Endothelial cell of umbilical vein (primary cell): ENCODE results near the gene RNF186.

Experiments
- CTCF ChIP-seq, 2 donors: IDR thresholded peaks; 1 replicate in 1 of 2; 2 replicates in 1 of 2; pipeline ENCODE4 v1.5.1; 2011; ENCODE audit warnings: low read length in 2 of 2, mild to moderate bottlenecking in 2 of 2, moderate library complexity in 2 of 2, control low read depth in 1 of 2, inconsistent platforms in 1 of 2, low read depth in 1 of 2; ENCODE audit not compliant: insufficient read depth in 1 of 2; ENCODE audit errors: extremely low read depth in 1 of 2
- EZH2 ChIP-seq: IDR thresholded peaks from 2 replicates; pipeline ENCODE4 v1.6.1; 2012; ENCODE audit warnings: borderline replicate concordance, low read depth, mild to moderate bottlenecking, moderate library complexity, low read length, inconsistent platforms; ENCODE audit not compliant: severe bottlenecking
- JUN ChIP-seq: IDR thresholded peaks from 2 replicates; pipeline ENCODE4 v1.6.1; 2011; ENCODE audit warnings: borderline replicate concordance, low read depth; ENCODE audit not compliant: insufficient read length, insufficient read depth
- MAX ChIP-seq: IDR thresholded peaks from 2 replicates; pipeline ENCODE4 v1.6.1; 2011; ENCODE audit not compliant: insufficient read depth, insufficient read length

GRCh38 chr1:19815801-19816736 lies 986 bp upstream of the RNF186 start:
- no peak for TF ChIP-seq EZH2
- no peak for TF ChIP-seq CTCF (IDR thresholded peaks at IDR 0.05; ENCODE audit: extremely low read depth in 1 of 2, insufficient read depth in 1 of 2, low read depth in 1 of 2, low read length in 2 of 2)
- no peak for TF ChIP-seq JUN
- no peak for TF ChIP-seq MAX
